Measurements from ENCODE around the gene ABCD2.

- TF ChIP-seq CTCF (IDR thresholded peaks at IDR 0.05) (no peak), POLR2A (IDR thresholded peaks at IDR 0.05) (no peak)
Observed at GRCh38 chr12:39620659-39621658, 1.4 kb upstream of the ABCD2 start.

Measured in uterus (tissue), 2 donors.